Endothelial cell of hepatic sinusoid (primary cell): ENCODE results near the gene GPC1.
"Not testable (repeated sequence)": the region's sequence is repeated elsewhere in the genome, so short reads cannot be mapped to it uniquely, and the experiment has no call there.

Experiments used
- in situ Hi-C: cut with HindIII; loops from 2 replicates; pipeline ENCODE4 v1.10.0; 2017; ENCODE audit warnings: low sequenced_read_pairs

GPC1 gene

DNA sequence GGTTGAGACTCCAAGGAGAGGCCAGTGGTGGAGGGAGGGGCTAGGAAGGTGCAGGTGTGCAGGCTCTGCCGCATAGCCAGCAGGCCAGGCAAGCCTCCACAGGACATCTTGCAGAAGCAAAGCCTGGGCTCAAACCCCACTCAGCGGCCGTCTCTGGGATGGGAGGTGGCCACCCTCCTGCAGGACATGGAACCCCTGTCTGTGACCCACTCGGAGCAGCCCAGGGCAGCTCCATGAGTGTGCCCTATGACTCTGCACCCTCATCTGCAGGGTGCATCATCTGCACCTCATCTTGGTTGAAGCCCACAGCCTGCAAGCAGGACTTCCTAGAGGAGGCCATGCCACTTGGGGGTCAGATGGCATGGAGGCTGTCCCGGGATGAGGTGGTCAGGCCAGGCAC, 46.3 kb downstream of the GPC1 start:
- in situ Hi-C loops = no loop called here

DNA sequence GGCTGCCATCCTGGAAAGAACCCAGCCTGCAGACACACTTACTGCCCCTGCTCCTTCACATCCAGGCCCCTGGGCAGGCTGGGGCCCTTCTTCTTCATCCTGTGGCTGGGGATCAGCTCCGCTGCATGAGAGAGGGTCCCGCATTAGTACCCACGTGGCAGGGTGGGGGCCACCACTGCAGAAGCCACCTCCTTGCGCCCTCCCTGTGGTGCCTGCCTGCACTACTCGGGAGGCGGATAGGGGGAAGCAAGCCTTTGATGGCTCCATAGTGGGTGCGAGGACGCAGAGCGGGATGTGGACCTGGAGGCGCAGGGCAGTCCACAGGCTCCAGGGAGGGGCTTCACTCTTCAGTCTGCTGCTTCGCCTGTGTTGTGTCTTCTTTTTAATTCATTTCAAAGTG, 46.7 kb downstream of the GPC1 start:
- in situ Hi-C loops = no loop called here

DNA sequence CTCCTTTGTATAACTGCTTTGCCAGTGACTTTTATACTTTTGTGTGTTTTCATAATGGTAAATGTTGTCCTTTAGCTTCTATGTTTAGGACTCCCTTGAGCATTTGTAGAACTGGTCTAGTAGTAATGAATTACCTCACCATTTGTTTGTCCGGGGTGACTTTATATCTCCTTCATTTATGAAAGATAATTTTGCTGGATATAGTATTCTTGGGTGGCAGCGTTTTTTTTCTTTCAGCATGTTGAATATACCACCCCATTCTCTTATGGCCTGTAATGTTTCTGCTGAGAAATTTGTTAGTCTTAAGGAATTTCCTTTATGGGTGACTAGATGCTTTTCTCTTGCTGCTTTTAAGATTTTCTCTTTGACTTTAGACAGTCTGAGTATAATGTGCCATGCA, 56.0 kb downstream of the GPC1 start:
- in situ Hi-C loops = no loop called here

DNA sequence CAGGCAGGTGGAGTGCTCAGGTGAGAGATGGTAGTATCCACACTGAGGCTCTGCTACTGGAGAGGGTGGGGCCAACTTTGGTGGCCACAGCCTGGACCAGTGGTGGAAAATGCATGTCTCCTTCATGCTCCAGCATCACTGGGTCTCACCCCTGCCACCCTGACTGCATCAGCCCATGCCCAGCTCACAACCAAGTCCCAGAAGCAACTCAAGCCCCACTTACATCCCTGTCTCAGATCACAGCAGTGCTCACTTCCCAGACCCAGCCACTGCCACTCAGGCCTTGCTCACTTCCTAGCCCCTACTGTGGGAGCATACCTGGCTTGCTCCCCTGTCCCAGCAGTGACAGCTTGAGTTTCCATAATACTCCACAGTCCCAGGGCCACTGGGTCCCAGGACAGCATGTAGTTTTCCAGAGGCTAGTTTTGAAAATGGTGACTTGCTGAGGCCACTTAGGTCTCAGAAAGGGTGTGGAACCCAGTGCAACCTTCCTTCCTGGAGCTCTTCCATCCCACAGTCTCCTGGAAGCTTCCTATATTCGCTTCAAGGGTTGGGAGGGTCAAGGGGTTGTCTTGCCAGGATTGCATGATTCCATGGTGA, 58.8 kb downstream of the GPC1 start:
- in situ Hi-C loops = no loop called here

DNA sequence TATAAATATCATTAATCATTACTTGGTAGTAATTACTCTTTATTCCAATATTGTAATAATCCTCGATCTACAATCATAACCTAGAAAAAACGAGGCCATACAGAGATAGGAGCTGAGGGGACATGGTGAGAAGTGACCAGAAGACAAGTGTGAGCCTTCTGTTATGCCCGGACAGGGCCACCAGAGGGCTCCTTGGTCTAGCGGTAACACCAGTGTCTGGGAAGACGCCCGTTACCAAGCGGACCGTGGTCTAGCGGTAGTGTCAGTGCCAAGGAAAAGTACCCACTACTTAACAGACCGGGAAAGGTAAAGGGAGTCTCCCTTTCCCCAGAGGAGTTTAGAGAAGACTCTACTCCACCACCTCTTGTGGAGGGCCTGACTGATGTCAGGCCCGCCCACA, 59.5 kb downstream of the GPC1 start:
- in situ Hi-C loops = not testable (repeated sequence)

DNA sequence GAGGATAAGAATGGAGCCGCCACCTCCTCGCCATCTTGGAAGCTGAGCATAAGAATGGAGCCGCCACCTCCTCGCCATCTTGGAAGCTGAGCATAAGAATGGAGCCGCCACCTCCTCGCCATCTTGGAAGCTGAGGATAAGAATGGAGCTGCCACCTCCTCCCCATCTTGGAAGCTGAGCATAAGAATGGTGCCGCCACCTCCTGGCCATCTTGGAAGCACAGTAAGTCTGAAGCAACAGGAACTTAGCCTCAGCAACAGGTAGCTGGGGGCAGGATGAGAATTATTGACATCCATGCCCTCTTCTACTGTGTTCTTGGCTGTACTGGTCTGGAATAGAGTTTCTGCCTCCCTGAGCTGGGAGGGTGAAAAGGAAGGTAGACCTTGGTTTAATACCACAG, 61.6 kb downstream of the GPC1 start:
- in situ Hi-C loops = not testable (repeated sequence)

DNA sequence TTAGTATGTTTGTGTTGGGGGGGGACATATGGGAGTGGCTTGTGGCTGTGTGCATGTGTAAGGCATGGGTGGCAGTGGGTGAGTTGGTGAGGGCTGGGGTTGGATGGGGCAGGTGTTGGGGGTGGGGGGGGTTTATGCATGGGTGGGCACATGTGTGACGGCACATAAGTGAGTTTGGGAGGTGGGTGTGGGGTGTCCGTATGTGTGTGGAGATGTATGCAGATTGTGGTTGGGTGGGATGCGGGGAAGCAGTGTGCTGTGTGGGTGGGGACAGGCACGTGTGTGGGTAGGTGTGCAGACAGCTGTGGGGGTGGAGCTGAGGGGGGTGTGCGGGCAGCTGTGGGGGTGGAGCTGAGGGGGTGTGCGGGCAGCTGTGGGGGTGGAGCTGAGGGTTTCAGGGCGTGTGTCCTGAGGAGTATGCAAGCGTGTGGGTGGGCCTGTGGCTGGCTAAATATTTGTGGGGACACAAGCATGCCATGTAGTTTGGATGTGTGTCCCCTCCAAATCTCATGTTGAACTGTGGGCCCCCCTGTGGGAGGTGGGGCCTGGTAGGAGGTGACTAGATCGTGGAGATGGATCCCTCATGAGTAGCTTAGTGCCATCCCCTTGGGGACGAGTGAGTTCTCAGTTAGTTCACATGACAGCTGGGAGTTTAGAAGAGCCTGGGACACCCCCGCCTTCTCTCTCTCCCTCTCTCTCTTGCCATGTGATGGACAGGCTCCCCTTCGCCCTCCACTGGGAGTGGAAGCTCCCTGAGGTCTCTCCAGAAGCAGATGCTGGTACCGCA, 62.9 kb downstream of the GPC1 start:
- in situ Hi-C loops = no loop called here

DNA sequence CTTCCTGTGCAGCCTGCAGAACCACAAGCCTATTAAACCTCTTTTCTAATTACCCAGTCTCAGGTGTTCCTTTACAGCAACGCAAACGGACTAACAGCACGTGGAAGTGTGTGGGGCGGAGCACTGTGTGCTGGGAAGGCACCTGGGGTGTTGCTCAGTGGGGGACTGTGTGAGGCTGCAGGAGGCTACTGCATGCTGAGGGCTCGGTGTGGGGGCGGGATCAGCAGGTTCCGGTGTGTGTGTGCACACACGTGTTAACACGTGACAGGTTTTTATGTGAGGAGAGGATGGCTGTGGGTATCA, 63.4 kb downstream of the GPC1 start:
- in situ Hi-C loops = no loop called here

DNA sequence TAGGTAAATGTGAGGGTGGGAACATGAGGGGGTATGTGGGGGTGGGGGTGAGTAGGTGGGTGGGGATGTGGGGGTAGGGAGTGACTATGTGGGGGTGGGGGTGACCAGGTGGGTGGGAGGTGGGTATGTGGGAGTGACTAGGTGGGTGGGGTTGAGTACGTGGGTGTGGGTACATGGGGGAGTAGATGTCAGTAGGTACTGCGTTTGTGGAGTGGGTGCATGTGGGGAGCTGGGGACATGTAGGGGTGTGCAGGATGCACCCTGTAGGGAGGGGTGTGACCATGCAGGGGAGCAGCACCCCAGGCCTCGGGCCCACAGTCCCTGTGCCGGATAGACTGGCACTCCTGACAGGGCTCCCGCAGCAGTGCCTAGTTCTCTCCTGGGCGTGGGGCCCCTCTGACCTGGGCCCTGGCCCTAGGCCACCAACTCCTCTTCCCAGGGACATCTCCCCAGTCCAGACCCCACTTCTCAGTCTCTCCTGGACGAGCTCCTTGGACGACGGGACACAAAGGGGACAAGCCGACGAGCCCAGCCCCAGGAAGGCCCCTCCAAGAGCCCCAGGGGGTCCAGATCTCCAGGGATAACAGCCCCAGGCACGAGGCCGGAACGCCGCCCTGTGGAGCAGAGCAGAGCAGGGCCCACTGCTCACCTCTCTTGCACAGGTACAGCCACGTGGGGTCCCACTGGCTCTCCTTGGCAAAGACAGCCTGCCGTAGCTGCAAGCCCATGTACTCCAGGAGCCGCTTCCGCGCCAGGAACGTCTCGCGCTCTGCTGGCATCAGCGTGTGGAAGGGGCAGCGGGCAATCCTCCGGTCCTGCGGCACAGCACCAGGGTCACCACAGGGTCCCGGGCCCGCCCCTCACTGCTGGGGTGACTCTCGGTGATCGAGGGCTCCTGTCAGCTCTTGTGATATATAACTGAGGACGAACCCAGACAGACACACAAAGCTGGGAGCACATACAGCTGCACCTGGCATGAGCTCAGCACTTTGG, 64.1 kb downstream of the GPC1 start:
- in situ Hi-C loops = loop anchor here (25.0 kb wide), 1 partner anchor 288 kb away; no protein-coding TSS in a partner anchor

DNA sequence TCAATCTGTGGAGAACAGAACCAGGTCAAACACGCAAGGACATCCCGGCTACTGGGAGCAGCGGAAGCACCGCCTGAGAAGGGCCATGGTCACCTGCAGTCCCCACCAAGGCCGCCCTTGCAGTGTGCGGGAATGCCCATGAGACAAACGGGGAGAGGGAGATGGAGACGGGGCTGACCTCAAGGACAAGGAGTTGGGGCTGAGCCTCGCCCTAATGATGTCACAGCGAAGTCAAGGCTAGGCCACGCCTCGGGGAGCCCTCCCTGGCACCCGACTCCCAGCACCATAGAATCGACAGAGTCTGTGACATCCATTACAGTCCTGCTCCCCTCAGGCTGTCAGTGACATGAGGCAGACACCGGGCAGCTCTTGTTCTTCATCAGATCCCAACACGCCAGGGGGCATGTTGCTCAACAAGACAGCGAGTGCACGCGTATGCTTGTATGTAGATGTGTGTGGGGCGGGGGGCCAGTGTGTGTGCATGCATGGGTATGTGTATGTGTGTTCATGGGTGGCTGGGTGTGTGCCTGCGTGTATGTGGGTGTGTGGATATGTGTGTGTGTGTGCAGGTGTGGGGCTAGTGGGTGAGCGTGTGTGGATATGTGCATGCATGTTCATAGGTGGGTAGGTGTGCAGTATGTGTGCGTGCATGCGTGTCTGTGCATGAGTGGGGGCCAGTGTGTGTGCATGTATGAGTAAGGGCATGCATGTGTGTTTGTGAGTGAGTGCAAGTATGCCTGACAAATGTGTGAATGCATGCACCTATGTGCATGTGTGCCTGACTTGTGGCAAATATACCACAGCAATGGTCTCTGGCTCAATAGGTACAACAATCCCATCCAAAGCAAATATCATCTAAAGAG, 65.3 kb downstream of the GPC1 start:
- in situ Hi-C loops = loop anchor here (25.0 kb wide), 1 partner anchor 287 kb away; no protein-coding TSS in a partner anchor

DNA sequence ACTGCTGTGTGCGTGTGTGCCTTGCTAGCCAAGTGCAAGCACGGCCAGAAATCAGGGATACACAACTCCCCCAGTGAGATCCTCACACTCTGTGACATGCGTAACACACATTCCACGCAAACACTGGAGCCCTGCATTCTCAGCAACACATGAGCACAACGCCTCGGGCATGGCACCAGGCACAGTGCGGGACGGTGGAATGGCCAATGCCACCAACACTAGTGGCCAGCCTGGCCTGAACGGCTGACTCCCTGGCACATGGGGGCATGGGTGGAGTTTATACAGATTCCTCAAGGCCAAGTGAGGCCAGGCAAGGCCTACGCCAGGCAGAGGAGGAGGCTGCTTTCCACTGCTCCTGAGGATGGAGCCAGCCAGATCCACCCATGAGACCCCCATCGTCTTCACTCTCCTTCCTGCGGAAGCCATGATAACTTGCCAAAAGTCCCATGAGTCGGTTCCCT, 66.1 kb downstream of the GPC1 start:
- in situ Hi-C loops = loop anchor here (25.0 kb wide), 1 partner anchor 286 kb away; no protein-coding TSS in a partner anchor

DNA sequence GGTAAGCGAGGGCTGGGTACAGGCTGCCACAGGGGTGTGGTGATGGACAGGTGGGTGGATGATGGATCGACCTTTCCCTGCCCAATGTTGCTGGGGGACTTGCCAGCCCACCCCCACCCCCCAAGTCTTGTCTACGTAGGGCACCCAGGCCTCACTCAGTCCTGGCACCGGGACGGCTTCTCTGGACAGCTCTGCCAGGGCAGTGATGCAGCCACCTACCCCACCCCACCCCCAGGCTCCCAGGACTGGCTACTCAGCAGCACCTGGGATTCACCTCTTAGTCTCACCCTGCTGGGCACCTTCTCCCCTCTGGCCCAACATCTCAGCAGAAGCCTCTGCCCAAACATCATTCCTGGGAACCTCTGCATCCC, 66.6 kb downstream of the GPC1 start:
- in situ Hi-C loops = loop anchor here (25.0 kb wide), 1 partner anchor 285 kb away; no protein-coding TSS in a partner anchor

DNA sequence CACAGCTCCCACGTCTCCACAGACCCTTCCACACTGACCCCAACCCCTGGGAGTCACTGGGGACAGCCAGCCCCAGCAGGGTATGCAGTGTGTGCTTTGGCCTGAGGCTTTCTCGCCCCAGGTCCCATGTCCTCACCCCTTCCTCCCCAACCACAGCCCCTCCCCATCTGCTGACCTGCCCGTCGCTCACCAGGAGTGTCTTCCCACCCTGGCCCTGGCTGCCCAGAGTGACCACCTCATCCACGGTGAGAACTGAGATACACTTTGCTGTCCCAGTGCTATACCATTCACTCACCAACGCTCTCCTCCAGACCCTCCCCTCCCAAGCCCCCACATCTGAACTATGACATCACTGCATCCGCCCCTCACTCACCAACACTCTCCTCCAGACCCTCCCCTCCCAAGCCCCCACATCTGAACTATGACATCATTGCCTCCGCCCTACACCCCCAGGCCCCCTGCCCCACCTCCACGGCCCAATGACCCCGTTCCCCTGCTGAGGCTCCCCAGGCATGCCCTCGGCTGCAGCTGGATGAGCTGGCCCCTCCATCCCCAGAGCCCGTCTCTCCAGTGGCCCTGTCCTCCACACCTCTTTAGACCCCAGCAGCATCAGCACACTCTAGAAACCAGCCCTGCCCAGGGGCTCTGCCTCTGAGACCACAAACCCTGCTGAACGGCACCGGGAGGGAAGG, 67.1 kb downstream of the GPC1 start:
- in situ Hi-C loops = loop anchor here (25.0 kb wide), 1 partner anchor 285 kb away; no protein-coding TSS in a partner anchor

DNA sequence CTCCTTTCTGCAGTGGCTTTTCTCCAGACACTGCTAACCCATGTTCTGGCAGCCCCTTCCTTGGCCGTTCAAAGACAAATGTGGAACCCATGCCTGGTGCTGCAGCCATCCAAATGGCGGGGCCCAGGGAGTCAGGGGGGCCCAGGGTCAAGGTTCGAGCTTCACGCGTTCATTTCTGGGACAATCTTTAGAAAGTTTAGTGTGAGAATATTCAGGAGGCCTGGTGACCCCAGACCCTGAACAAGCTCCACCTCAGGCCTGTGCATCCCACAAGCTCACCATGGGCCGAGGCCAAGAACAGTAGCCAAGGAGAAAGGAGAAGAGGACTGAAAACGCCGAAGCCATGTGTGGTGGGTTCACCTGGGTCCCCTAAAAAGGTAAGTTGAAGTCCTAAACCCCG, 67.9 kb downstream of the GPC1 start:
- in situ Hi-C loops = loop anchor here (25.0 kb wide), 1 partner anchor 284 kb away; no protein-coding TSS in a partner anchor

DNA sequence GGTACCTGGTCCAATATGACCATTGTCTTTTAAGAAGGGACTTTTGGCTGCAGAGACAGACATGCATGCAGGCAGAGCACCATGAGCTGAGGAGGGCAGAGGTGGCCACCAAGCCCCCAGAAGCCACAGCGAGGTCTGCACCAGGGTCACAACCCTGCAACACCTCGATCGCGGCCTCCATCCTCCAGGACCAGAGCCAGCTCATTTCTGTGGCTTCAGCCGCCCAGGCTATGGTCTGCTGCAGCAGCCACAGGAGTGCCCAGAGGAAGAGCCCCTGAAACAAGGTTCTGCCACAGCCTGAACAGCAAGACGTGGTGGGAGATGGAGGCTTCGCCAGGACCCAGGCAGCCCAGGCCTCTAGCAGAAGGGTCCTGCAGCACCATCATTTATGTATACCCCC, 68.4 kb downstream of the GPC1 start:
- in situ Hi-C loops = loop anchor here (25.0 kb wide), 1 partner anchor 283 kb away; no protein-coding TSS in a partner anchor

DNA sequence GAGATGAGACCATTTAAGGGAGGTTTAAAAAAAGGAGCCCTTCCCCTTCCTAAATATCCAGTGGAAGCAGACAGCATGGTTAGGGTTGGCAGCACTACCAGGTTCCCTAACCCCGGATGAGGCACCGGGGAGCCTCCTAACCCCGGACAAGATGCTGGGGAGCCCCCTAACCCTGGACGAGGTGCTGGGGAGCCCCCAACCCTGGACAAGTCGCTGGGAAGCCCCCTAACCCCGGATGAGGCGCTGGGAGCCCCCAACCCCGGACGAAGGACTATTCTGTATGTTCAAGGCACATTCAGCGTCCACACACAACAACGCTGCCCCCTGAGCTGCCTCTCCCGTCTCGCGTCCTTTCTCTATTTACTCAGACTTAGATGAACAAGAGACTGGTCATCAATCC, 70.4 kb downstream of the GPC1 start:
- in situ Hi-C loops = loop anchor here (5.0 to 25.0 kb wide), 2 partner anchors 34 to 281 kb away; no protein-coding TSS in a partner anchor

DNA sequence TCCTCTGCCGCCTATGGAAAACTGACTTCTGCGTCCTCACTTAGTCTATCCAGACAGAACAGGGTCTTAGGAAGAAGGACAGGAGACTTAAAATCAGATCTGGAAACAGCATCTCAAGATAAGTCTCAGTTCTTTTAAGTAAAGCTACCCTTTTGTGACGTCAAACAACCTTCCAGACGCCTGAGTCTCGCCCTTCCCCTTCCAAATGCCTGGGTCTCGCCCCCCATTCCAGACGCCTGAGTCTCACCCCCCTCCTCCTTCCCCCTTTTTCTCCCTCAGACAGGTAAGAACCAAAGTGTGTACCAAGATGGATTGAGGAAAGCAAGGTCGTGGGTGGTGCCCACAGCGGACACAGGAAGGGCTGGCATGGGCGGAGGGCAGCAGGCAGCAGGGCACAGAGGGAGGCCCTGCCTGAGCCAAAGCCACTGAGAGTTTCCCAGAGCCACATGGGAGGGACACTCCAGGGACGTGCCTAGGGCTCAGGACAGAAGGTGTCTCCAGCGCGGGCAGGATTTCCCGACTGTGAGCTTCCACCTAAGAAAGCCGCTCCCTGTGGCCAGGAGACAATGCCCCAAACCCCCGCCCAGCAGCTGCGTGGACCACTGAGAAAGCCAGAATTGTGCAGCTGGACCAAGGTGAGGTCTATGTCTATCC, 71.1 kb downstream of the GPC1 start:
- in situ Hi-C loops = loop anchor here (5.0 to 25.0 kb wide), 2 partner anchors 34 to 281 kb away; no protein-coding TSS in a partner anchor

DNA sequence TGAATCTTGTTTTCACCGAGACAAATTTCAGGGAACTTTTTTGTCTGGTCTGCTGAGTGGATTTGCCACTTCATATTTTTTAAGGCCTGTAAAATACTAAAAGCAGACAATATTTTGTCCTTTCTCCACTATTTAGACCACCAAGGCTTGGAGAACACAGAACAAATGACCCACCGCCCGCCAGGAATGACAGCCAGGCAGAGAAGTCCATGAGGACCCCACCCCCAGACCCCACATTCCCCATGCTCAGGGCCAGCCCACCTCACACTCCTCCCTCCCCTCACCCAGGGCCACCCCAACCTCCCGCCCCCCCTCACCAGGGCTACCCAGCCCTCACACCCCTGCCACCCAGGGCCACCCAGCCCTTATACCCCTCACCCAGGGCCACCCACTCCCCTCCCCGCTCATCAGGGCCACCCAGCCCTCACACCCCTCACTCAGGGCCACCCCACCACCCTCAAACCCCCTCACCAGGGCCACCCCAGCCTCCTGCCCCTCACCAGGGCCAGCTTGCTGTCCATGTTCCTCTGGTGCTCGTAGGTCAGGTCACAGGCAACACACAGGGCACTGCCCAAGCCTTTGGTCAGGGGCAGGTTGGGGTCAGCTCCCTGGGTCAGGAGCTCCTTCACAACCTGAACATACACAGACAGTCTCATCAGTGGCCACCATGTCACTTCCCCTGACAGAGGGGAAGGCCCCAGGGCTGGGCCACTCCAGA, 71.8 kb downstream of the GPC1 start:
- in situ Hi-C loops = loop anchor here (5.0 to 25.0 kb wide), 2 partner anchors 35 to 280 kb away; no protein-coding TSS in a partner anchor
